Fibroblast of lung (primary cell): ENCODE measurements around the gene ZNF549. TPM values are rescaled to one million over a fixed set of nuclear protein-coding genes. Genes with fewer than 3 reads are reported as not detected.

Experiments
- DNase-seq, 2 donors: peaks; one replicate each; pipeline versions ENCODE4 v3.0.0 to v3.0.0-alpha.2; 2010; ENCODE audit warnings: low read depth in 2 of 2
- H2AFZ ChIP-seq: 2 replicates; pipeline ENCODE4 v1.5.1; 2012; ENCODE audit warnings: low read length, control low read depth, inconsistent platforms
- H3K27ac ChIP-seq: 2 replicates; pipeline ENCODE4 v1.5.1; 2011; ENCODE audit warnings: low read length, control low read depth; ENCODE audit not compliant: insufficient read depth
- H3K27me3 ChIP-seq: 2 replicates; pipeline ENCODE4 v1.5.1; 2011; ENCODE audit warnings: mild to moderate bottlenecking, low read length; ENCODE audit not compliant: control insufficient read depth, insufficient read depth
- H3K36me3 ChIP-seq: 2 replicates; pipeline ENCODE4 v1.5.1; 2011; ENCODE audit warnings: low read length; ENCODE audit not compliant: control insufficient read depth, insufficient read depth
- H3K4me1 ChIP-seq: 2 replicates; pipeline ENCODE4 v1.5.1; 2011; ENCODE audit warnings: low read length; ENCODE audit not compliant: control insufficient read depth, insufficient read depth; ENCODE audit errors: extremely low read depth
- H3K4me2 ChIP-seq: 2 replicates; pipeline ENCODE4 v1.5.1; 2011; ENCODE audit warnings: low read length, control low read depth; ENCODE audit not compliant: insufficient read depth; ENCODE audit errors: extremely low read depth
- H3K4me3 ChIP-seq, 4 experiments: fragments of 200-600 bp in 1 of 4; sonication (generic) in 1 of 4; replicated peaks in 1 of 4; 2 replicates each; pipeline ENCODE4 v1.5.1; 2011 to 2016; ENCODE audit warnings: low read length in 4 of 4, low read depth in 3 of 4, mild to moderate bottlenecking in 3 of 4, control low read depth in 2 of 4, inconsistent platforms in 1 of 4, mixed read lengths in 1 of 4; ENCODE audit not compliant: insufficient read depth in 1 of 4; ENCODE audit errors: control extremely low read depth in 1 of 4
- H3K79me2 ChIP-seq: 2 replicates; pipeline ENCODE4 v1.5.1; 2012; ENCODE audit warnings: mild to moderate bottlenecking, low read length, inconsistent platforms; ENCODE audit not compliant: control insufficient read depth, insufficient read depth
- H3K9ac ChIP-seq: 2 replicates; pipeline ENCODE4 v1.5.1; 2011; ENCODE audit warnings: mild to moderate bottlenecking, low read length, control low read depth; ENCODE audit not compliant: insufficient read depth
- H3K9me3 ChIP-seq: 2 replicates; pipeline ENCODE4 v1.5.1; 2012; ENCODE audit warnings: low read depth, low read length; ENCODE audit not compliant: control insufficient read depth, insufficient read depth
- H4K20me1 ChIP-seq: 2 replicates; pipeline ENCODE4 v1.5.1; 2011; ENCODE audit warnings: low read length; ENCODE audit not compliant: control insufficient read depth, insufficient read depth; ENCODE audit errors: extremely low read depth
- EZH2 ChIP-seq: IDR thresholded peaks from 2 replicates; pipeline ENCODE4 v1.5.1; 2012; ENCODE audit warnings: low read length, control low read depth, mild to moderate bottlenecking; ENCODE audit errors: missing control alignments
- polyA plus RNA-seq, 2 donors: library from polyadenylated mRNA; depleted of rRNA in 1 of 2; stranded (reverse) in 1 of 2; unstranded in 1 of 2; fragments of >200 nt; gene quantifications; 2 replicates each; pipeline ENCODE4 v1.2.1, GENCODE V29; 2011 to 2012; ENCODE audit warnings: missing spikeins in 1 of 2
- total RNA-seq: library from RNA; depleted of rRNA; stranded (reverse); fragments of >200 nt; gene quantifications from 2 replicates; pipeline ENCODE4 v1.2.1, GENCODE V29; 2014
- TF ChIP-seq, protein P1 (sequence below), 2 donors: IDR thresholded peaks in 1 of 2; conservative IDR thresholded peaks in 1 of 2; 1 replicate in 1 of 2; 2 replicates in 1 of 2; pipeline ENCODE4 v1.5.1; 2011 to 2012; ENCODE audit warnings: low read length in 2 of 2, control low read depth in 1 of 2, inconsistent platforms in 1 of 2, low read depth in 1 of 2, mild to moderate bottlenecking in 1 of 2

ZNF549 gene
- total and polyA plus RNA-seq, 2 donors (not counting 1 experiment from before 2014, with no cell fraction given) = 4.8 to 7.8 TPM

DNA sequence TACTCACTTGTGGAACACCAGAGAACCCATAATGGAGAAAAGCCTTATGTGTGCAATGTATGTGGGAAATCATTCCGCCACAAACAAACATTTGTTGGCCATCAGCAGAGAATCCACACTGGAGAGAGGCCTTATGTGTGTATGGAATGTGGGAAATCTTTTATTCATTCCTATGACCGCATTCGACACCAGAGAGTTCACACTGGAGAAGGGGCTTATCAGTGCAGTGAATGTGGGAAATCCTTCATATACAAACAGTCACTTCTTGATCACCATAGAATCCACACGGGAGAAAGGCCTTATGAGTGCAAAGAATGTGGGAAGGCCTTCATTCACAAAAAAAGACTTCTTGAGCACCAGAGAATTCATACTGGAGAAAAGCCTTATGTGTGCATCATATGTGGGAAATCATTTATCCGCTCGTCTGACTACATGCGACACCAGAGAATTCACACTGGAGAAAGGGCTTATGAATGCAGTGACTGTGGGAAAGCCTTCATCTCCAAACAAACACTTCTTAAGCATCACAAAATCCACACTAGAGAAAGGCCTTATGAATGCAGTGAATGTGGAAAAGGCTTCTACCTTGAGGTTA, 10.9 kb downstream of the ZNF549 start:
- Histone ChIP-seq H3K4me2 (no peak overlapping the region), H3K4me3 (no peak overlapping the region), H3K79me2 (no peaks in the 10 kb centered on the region), H4K20me1 (no peaks in the 10 kb centered on the region), H3K27me3 (no peaks in the 10 kb centered on the region), H3K9me3 (peaks cover 6% of the 10 kb centered on the region), H2AFZ (no peak overlapping the region), H3K4me1 (no peaks in the 10 kb centered on the region), H3K36me3 (peaks cover 8% of the 10 kb centered on the region), H3K27ac (no peak overlapping the region), H3K9ac (no peak overlapping the region)
- no peak for TF ChIP-seq EZH2
- TF ChIP-seq, protein P1, sequence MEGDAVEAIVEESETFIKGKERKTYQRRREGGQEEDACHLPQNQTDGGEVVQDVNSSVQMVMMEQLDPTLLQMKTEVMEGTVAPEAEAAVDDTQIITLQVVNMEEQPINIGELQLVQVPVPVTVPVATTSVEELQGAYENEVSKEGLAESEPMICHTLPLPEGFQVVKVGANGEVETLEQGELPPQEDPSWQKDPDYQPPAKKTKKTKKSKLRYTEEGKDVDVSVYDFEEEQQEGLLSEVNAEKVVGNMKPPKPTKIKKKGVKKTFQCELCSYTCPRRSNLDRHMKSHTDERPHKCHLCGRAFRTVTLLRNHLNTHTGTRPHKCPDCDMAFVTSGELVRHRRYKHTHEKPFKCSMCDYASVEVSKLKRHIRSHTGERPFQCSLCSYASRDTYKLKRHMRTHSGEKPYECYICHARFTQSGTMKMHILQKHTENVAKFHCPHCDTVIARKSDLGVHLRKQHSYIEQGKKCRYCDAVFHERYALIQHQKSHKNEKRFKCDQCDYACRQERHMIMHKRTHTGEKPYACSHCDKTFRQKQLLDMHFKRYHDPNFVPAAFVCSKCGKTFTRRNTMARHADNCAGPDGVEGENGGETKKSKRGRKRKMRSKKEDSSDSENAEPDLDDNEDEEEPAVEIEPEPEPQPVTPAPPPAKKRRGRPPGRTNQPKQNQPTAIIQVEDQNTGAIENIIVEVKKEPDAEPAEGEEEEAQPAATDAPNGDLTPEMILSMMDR (conservative IDR thresholded peaks at IDR 0.05 in 1 of 2, IDR thresholded peaks at IDR 0.05 in 1 of 2; ENCODE audit: low read depth in 1 of 2, low read length in 2 of 2) = no peak
- peak; percentile 9 to 13 for DNase-seq

DNA sequence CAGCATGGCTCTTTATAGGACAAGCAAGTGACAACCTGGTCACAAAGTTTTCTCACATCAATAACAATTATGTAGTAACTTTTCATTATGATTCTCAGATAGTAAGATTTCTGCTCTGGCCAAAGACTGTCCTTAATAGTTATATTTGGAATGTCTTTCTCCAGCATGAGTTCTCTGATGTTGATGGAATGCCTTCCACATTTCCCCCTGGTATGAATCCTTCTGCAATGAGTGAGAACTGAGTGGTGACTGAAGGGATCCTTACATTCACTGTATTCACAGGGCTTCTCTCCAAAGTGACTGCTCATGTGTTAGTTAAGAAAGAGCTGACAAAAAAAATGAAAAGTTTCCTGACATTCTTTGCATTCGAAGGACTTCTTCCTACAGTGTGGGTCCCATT, 19.4 kb downstream of the ZNF549 start:
- Histone ChIP-seq H3K79me2 (no peaks in the 10 kb centered on the region), H3K9ac (no peak overlapping the region), H3K27ac (no peak overlapping the region), H3K36me3 (peaks cover 11% of the 10 kb centered on the region), H3K4me1 (no peaks in the 10 kb centered on the region), H3K4me2 (no peak overlapping the region), H3K9me3 (peaks cover 8% of the 10 kb centered on the region), H3K4me3 (no peak overlapping the region), H4K20me1 (no peaks in the 10 kb centered on the region), H2AFZ (no peak overlapping the region), H3K27me3 (no peaks in the 10 kb centered on the region)
- TF ChIP-seq, protein P1 (conservative IDR thresholded peaks at IDR 0.05 in 1 of 2, IDR thresholded peaks at IDR 0.05 in 1 of 2; ENCODE audit: low read depth in 1 of 2, low read length in 2 of 2) = no peak
- TF ChIP-seq EZH2 = no peak
- no peak for DNase-seq

DNA sequence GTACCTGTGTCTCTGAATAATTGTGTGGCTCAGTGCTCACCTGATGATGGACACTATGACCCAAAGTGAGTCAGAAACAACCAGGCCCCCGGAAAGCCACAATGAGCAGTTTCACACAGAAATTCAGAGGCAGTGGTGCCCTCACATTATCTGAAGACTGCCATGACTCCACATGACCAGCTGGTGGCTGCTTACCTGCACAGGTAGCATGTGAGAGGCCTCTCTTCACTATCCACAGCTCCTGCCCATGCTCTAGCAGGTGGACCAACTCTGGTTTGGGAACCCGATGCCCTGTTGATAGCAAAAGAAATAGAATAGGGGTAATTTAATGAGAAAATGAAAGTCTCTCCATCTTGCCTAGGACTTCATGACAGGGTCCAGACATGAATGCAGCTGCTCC, 25.3 kb downstream of the ZNF549 start:
- Histone ChIP-seq H3K36me3 (peaks cover 11% of the 10 kb centered on the region), H3K79me2 (no peaks in the 10 kb centered on the region), H4K20me1 (no peaks in the 10 kb centered on the region), H2AFZ (no peak overlapping the region), H3K4me2 (no peak overlapping the region), H3K9me3 (peaks cover 2% of the 10 kb centered on the region), H3K9ac (no peak overlapping the region), H3K4me1 (no peaks in the 10 kb centered on the region), H3K27me3 (no peaks in the 10 kb centered on the region), H3K4me3 (no peak overlapping the region), H3K27ac (no peak overlapping the region)
- TF ChIP-seq, protein P1 (conservative IDR thresholded peaks at IDR 0.05 in 1 of 2, IDR thresholded peaks at IDR 0.05 in 1 of 2; ENCODE audit: low read depth in 1 of 2, low read length in 2 of 2) = no peak
- no peak for TF ChIP-seq EZH2
- no peak for DNase-seq
